ENCODE data around the gene RIC3.

RIC3 gene

DNA sequence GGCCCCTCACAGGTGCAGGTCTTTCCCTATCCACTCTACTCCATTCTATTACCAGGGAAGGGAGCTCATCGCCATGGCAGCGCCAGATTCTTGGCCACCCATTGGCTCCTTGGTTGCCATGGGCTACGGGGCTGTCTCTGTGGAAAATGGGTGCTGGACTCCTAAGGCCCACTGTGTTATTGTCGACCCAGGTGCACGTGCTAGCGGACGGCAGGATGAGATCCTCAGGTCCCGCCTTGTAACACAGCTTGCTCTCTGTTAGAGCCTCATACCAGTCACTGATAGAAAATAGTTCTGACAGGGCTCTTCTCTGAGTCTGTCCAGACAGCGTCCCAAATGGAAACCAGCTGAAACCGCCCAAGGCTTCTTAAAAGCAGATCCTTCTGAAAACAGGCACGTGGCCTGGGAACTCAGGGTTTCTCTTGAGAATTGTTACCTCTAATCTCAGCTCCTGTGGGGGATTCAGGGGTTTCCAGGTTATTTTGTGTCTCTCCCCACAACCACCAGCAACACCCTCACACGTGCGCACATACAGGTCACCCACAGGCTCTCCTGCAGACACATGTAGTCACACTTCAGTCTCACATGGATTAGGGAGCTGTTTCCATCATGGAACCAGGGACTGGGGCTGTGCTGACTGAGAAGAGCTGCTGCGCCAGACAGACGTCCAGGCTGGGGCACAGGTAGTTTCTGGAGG is 86.3 kb downstream of the RIC3 start:
- H3K27me3 ChIP-seq (replicated peaks in 2 of 5; ENCODE audit: control insufficient read depth in 4 of 5, insufficient read depth in 5 of 5, low read length in 4 of 5) = peaks cover 2 to 41% (median 36%) of the 10 kb centered on the region in 5 experiments
- ChIA-PET POLR2A (no interaction called here), CTCF (interaction anchor here (0.7 to 2.0 kb wide), 6 partner anchors 11 to 76 kb away, joined by 3 to 6 read pairs (median 4); no protein-coding TSS in a partner anchor)
- WGBS (ENCODE audit: insufficient coverage) = 98% methylated on average over 15 of the region's 15 CpGs
- H3K27ac ChIP-seq (ENCODE audit: insufficient read depth in 1 of 2, low read depth in 1 of 2, low read length in 2 of 2, poor library complexity in 1 of 2, severe bottlenecking in 2 of 2) = no peak overlapping the region
- no peaks in the 10 kb centered on the region for H3K36me3 ChIP-seq (ENCODE audit: control insufficient read depth in 4 of 4, insufficient read depth in 4 of 4, low read length in 3 of 4)
- H3K4me3 ChIP-seq (ENCODE audit: control insufficient read depth in 1 of 7, extremely low read depth in 1 of 7, insufficient read depth in 4 of 7, low read depth in 2 of 7, low read length in 6 of 7) = no peak overlapping the region
- DNase-seq = no peak
- no peaks in the 10 kb centered on the region for H3K9me3 ChIP-seq (ENCODE audit: control extremely low read depth in 1 of 5, control insufficient read depth in 4 of 5, insufficient read depth in 2 of 5, low read depth in 1 of 5, low read length in 4 of 5)
- peaks cover 0 to 20% (median 7%) of the 10 kb centered on the region in 4 experiments for H3K4me1 ChIP-seq (ENCODE audit: control extremely low read depth in 1 of 4, control insufficient read depth in 4 of 4, insufficient read depth in 4 of 4, low read length in 3 of 4)

DNA sequence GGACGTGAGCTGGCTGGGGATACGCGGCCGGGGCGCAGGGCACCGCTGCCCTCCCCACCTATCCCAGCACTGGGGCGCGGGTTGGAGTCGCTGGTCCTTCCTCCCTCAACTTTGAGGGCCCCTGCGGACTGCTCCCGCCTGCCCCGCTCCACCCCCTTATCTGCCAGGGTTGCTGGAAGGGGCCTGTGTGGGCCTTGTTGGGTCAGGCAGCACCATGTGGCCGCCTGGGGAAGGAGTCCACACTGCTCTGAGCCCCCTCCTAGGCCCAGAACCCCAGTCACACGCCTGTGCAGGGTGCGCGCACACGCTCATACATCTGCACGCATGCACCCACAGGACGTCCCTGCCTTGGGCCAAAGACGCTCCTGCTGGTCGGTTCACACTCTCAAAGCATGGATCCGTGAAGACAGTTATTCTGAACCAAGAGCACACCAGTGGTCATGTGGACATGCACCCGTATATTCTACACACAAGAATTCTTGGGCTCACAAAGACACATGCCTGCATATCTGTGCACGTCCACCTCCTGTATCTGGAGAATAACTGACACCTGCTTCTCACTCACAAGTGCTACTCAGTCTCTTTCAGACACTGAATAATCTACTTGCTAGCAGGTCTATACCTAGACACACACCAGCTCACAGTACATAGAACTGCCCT is 87.1 kb downstream of the RIC3 start:
- Histone ChIP-seq H3K27ac (ENCODE audit: insufficient read depth in 1 of 2, low read depth in 1 of 2, low read length in 2 of 2, poor library complexity in 1 of 2, severe bottlenecking in 2 of 2) (no peak overlapping the region), H3K4me1 (ENCODE audit: control extremely low read depth in 1 of 4, control insufficient read depth in 4 of 4, insufficient read depth in 4 of 4, low read length in 3 of 4) (peaks cover 0 to 20% (median 7%) of the 10 kb centered on the region in 4 experiments), H3K27me3 (replicated peaks in 2 of 5; ENCODE audit: control insufficient read depth in 4 of 5, insufficient read depth in 5 of 5, low read length in 4 of 5) (peaks cover 2 to 41% (median 36%) of the 10 kb centered on the region in 5 experiments), H3K9me3 (ENCODE audit: control extremely low read depth in 1 of 5, control insufficient read depth in 4 of 5, insufficient read depth in 2 of 5, low read depth in 1 of 5, low read length in 4 of 5) (no peaks in the 10 kb centered on the region), H3K4me3 (ENCODE audit: control insufficient read depth in 1 of 7, extremely low read depth in 1 of 7, insufficient read depth in 4 of 7, low read depth in 2 of 7, low read length in 6 of 7) (peak overlapping the region in 4 of 7 experiments; percentile 19 to 79 (median 59)), H3K36me3 (ENCODE audit: control insufficient read depth in 4 of 4, insufficient read depth in 4 of 4, low read length in 3 of 4) (no peaks in the 10 kb centered on the region)
- peak in 1 of 3 donors; percentile 12 for DNase-seq
- ChIA-PET CTCF (interaction anchor here (0.7 to 2.8 kb wide), 5 partner anchors 9 to 75 kb away, joined by 3 to 14 read pairs (median 5); no protein-coding TSS in a partner anchor), POLR2A (no interaction called here)
- WGBS (ENCODE audit: insufficient coverage) = 57% methylated on average over 21 of the region's 24 CpGs

DNA sequence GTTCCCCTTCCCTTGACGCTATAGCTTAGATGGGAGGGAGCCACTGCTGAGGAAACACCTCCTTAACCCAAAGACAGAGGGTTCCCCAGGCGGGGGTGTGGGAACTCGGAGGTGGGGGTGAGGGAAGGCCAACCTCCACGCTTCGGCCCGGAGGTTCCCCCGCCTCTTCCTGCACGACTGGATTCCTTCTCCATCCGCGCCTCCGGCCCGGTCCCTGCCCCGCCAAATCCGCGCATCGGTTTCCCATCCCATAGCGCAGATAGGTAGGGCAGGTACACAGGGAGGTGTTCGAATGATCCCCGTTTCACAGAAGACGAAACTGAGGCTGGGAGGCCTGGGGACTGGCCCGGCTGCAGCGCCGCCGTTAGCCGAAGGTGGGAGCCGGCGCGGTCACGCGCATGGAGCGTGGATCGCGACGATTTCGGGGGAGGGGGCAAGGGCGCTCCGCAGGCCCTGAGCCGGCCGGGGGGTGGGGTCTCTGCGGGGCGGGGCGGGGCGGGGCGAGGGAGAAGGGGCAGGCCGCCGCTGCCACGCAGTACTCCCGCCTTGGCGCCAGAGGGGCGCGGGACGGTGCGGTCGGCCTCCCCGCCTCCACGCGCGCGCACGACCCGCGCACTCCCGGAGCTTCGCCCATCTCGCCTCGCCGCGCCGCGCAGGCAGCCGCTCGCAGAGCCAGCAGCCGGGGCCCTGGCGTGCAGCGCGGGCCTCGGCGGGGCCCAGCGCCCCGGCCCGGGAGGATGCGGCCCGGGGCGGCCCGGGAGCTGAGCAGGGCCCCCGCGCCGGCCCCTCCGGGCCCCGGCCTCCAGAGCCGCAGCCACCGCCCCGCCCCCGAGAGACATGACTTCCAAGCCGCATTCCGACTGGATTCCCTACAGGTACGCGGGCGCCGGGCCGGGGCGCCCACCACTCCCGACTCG is 87.9 kb downstream of the RIC3 start, which contains the start of gene TUB:
TSS of gene TUB (plus strand) at position 538 of the 917 bp plus-strand sequence. CDS start at position 838, 300 bp downstream.
- peak; percentile 22 to 67 (median 56) for DNase-seq
- no peaks in the 10 kb centered on the region for H3K36me3 ChIP-seq (ENCODE audit: control insufficient read depth in 4 of 4, insufficient read depth in 4 of 4, low read length in 3 of 4)
- ChIA-PET POLR2A (no interaction called here), CTCF (interaction anchor here (0.9 to 2.8 kb wide), 7 partner anchors 10 to 75 kb away, joined by 3 to 14 read pairs (median 5); no protein-coding TSS in a partner anchor)
- peaks cover 0 to 14% (median 7%) of the 10 kb centered on the region in 4 experiments for H3K4me1 ChIP-seq (ENCODE audit: control extremely low read depth in 1 of 4, control insufficient read depth in 4 of 4, insufficient read depth in 4 of 4, low read length in 3 of 4)
- under 1% methylated on average over 65 of the region's 104 CpGs for WGBS (ENCODE audit: insufficient coverage)
- peaks cover 2 to 42% (median 36%) of the 10 kb centered on the region in 5 experiments for H3K27me3 ChIP-seq (replicated peaks in 2 of 5; ENCODE audit: control insufficient read depth in 4 of 5, insufficient read depth in 5 of 5, low read length in 4 of 5)
- no peaks in the 10 kb centered on the region for H3K9me3 ChIP-seq (ENCODE audit: control extremely low read depth in 1 of 5, control insufficient read depth in 4 of 5, insufficient read depth in 2 of 5, low read depth in 1 of 5, low read length in 4 of 5)
- peak within 1 kb of the TSS in 6 of 7 experiments; percentile 13 to 79 (median 54) for H3K4me3 ChIP-seq (ENCODE audit: control insufficient read depth in 1 of 7, extremely low read depth in 1 of 7, insufficient read depth in 4 of 7, low read depth in 2 of 7, low read length in 6 of 7)
- H3K27ac ChIP-seq (ENCODE audit: insufficient read depth in 1 of 2, low read depth in 1 of 2, low read length in 2 of 2, poor library complexity in 1 of 2, severe bottlenecking in 2 of 2) = no peak within 1 kb of the TSS

DNA sequence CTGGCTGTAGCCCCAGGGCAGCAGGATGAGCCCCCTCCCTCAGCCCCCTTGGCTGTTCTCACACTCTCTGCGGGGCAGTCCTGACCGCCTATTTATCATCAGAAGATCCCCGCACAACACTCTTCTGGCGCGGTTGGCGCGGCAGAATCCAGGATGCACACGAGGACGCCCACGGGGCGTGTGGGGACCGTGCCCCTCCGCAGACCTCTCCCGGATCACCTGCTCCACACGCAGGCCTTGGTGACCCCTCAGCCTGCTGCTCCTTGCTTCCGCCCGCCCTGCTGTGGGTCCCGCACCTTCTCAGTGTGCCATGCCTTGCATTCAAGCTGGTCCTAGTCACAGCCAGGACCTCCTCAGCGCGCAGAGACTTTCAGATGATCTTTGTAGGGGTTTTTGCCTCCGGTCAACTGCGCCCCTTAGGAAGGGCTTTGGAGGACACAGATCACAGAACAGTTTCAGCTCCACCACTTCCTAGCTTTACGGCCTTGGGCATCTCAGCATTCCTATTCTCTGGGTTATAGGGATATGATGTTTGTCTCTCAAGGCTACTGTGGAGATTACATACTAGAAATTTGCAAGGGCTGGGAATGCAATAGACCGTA is 88.7 kb downstream of the RIC3 start:
- no peaks in the 10 kb centered on the region for H3K36me3 ChIP-seq (ENCODE audit: control insufficient read depth in 4 of 4, insufficient read depth in 4 of 4, low read length in 3 of 4)
- 88% methylated on average over 21 of the region's 24 CpGs for WGBS (ENCODE audit: insufficient coverage)
- ChIA-PET POLR2A (no interaction called here), CTCF (interaction anchor here (0.9 to 2.8 kb wide), 7 partner anchors 12 to 74 kb away, joined by 4 to 14 read pairs (median 5); no protein-coding TSS in a partner anchor)
- H3K9me3 ChIP-seq (ENCODE audit: control extremely low read depth in 1 of 5, control insufficient read depth in 4 of 5, insufficient read depth in 2 of 5, low read depth in 1 of 5, low read length in 4 of 5) = no peaks in the 10 kb centered on the region
- peaks cover 2 to 45% (median 36%) of the 10 kb centered on the region in 5 experiments for H3K27me3 ChIP-seq (replicated peaks in 2 of 5; ENCODE audit: control insufficient read depth in 4 of 5, insufficient read depth in 5 of 5, low read length in 4 of 5)
- H3K4me1 ChIP-seq (ENCODE audit: control extremely low read depth in 1 of 4, control insufficient read depth in 4 of 4, insufficient read depth in 4 of 4, low read length in 3 of 4) = peaks cover 0 to 12% (median 7%) of the 10 kb centered on the region in 4 experiments
- DNase-seq = no peak
- no peak overlapping the region for H3K27ac ChIP-seq (ENCODE audit: insufficient read depth in 1 of 2, low read depth in 1 of 2, low read length in 2 of 2, poor library complexity in 1 of 2, severe bottlenecking in 2 of 2)
- H3K4me3 ChIP-seq (ENCODE audit: control insufficient read depth in 1 of 7, extremely low read depth in 1 of 7, insufficient read depth in 4 of 7, low read depth in 2 of 7, low read length in 6 of 7) = peak overlapping the region in 5 of 7 experiments; percentile 40 to 79 (median 58)

DNA sequence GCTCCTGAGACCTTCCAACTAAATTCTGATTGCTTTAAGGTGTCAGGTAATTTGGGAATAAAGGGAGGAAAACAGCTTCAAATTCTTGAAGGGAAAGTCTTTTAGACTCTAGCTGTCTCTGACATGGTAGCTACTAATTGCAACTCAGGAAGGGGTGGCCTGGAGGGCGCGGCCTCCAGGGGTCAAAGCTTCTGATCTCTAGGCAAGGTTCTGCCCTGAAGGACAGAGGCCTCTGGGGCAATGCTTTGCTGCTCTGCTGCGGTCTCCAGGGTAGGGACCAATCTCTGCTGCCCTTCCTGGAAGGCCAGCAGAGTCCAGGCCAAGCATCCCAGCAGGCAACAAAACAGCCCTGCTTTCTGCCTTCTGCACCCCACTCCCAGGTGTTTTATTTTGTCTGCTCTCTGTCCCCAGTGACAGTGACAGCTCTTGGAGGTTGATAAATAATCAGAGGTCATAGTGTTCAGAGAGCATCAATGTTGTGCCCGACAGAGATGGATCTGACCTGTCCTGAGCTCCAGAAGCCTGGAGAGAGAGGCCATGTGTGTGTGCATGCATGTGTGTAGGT is 89.6 kb downstream of the RIC3 start:
- Histone ChIP-seq H3K4me1 (ENCODE audit: control extremely low read depth in 1 of 4, control insufficient read depth in 4 of 4, insufficient read depth in 4 of 4, low read length in 3 of 4) (peaks cover 0 to 12% (median 7%) of the 10 kb centered on the region in 4 experiments), H3K36me3 (ENCODE audit: control insufficient read depth in 4 of 4, insufficient read depth in 4 of 4, low read length in 3 of 4) (no peaks in the 10 kb centered on the region), H3K27me3 (replicated peaks in 2 of 5; ENCODE audit: control insufficient read depth in 4 of 5, insufficient read depth in 5 of 5, low read length in 4 of 5) (peaks cover 2 to 45% (median 34%) of the 10 kb centered on the region in 5 experiments), H3K27ac (ENCODE audit: insufficient read depth in 1 of 2, low read depth in 1 of 2, low read length in 2 of 2, poor library complexity in 1 of 2, severe bottlenecking in 2 of 2) (no peak overlapping the region), H3K4me3 (ENCODE audit: control insufficient read depth in 1 of 7, extremely low read depth in 1 of 7, insufficient read depth in 4 of 7, low read depth in 2 of 7, low read length in 6 of 7) (no peak overlapping the region), H3K9me3 (ENCODE audit: control extremely low read depth in 1 of 5, control insufficient read depth in 4 of 5, insufficient read depth in 2 of 5, low read depth in 1 of 5, low read length in 4 of 5) (no peaks in the 10 kb centered on the region)
- no peak for DNase-seq
- WGBS (ENCODE audit: insufficient coverage) = 100% methylated on average over 3 of the region's 4 CpGs
- ChIA-PET CTCF (interaction anchor here (1.4 to 2.8 kb wide), 3 partner anchors 11 to 46 kb away, joined by 4 to 14 read pairs (median 5); no protein-coding TSS in a partner anchor), POLR2A (no interaction called here)

DNA sequence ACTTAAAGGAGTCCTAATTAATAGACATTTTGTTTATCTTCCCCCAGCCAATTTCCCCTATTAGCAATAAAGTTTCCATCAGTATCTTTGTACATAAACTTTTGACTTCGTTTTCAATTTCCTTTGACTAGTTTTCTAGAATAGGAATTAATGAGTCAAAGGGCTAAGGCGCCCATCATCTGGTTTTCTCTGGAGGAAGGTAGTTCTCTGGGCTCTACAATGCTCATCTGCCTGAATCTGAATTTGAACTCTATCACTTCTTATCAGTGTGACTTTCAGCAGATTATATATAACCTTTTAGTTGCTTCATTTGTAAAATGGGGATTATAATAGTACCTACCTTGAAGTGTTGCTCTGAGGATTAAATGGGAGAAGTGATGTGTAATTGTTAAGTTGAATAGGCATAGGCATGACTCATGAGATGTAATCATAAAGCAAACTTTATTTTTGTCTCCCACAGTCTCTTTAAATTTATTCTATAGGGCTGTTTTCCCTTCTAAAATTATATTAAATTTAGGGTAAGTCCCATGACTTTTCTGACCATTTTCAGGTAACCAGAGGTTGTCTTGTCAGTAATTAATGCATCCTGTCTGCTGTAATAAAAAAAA is 93.6 kb downstream of the RIC3 start:
- Histone ChIP-seq H3K27ac (ENCODE audit: insufficient read depth in 1 of 2, low read depth in 1 of 2, low read length in 2 of 2, poor library complexity in 1 of 2, severe bottlenecking in 2 of 2) (no peak overlapping the region), H3K4me1 (ENCODE audit: control extremely low read depth in 1 of 4, control insufficient read depth in 4 of 4, insufficient read depth in 4 of 4, low read length in 3 of 4) (peaks cover 0 to under 1% (median 0%) of the 10 kb centered on the region in 4 experiments), H3K9me3 (ENCODE audit: control extremely low read depth in 1 of 5, control insufficient read depth in 4 of 5, insufficient read depth in 2 of 5, low read depth in 1 of 5, low read length in 4 of 5) (no peaks in the 10 kb centered on the region), H3K27me3 (replicated peaks in 2 of 5; ENCODE audit: control insufficient read depth in 4 of 5, insufficient read depth in 5 of 5, low read length in 4 of 5) (peaks cover 2 to 24% (median 17%) of the 10 kb centered on the region in 5 experiments), H3K36me3 (ENCODE audit: control insufficient read depth in 4 of 4, insufficient read depth in 4 of 4, low read length in 3 of 4) (no peaks in the 10 kb centered on the region), H3K4me3 (ENCODE audit: control insufficient read depth in 1 of 7, extremely low read depth in 1 of 7, insufficient read depth in 4 of 7, low read depth in 2 of 7, low read length in 6 of 7) (no peak overlapping the region)
- no peak for DNase-seq
- CTCF ChIA-PET = interaction anchor here (2.8 kb wide), 1 partner anchor 14 kb away, joined by 10 read pairs; no protein-coding TSS in a partner anchor
- 40% methylated on average over 1 of the region's 2 CpGs for WGBS (ENCODE audit: insufficient coverage)
- POLR2A ChIA-PET = no interaction called here
